ENCODE measurements around the gene LFNG. TPM values are rescaled to one million over a fixed set of nuclear protein-coding genes. Genes with fewer than 3 reads are reported as not detected.

LFNG gene
- total RNA-seq, 1 donor = 10.8 TPM

DNA sequence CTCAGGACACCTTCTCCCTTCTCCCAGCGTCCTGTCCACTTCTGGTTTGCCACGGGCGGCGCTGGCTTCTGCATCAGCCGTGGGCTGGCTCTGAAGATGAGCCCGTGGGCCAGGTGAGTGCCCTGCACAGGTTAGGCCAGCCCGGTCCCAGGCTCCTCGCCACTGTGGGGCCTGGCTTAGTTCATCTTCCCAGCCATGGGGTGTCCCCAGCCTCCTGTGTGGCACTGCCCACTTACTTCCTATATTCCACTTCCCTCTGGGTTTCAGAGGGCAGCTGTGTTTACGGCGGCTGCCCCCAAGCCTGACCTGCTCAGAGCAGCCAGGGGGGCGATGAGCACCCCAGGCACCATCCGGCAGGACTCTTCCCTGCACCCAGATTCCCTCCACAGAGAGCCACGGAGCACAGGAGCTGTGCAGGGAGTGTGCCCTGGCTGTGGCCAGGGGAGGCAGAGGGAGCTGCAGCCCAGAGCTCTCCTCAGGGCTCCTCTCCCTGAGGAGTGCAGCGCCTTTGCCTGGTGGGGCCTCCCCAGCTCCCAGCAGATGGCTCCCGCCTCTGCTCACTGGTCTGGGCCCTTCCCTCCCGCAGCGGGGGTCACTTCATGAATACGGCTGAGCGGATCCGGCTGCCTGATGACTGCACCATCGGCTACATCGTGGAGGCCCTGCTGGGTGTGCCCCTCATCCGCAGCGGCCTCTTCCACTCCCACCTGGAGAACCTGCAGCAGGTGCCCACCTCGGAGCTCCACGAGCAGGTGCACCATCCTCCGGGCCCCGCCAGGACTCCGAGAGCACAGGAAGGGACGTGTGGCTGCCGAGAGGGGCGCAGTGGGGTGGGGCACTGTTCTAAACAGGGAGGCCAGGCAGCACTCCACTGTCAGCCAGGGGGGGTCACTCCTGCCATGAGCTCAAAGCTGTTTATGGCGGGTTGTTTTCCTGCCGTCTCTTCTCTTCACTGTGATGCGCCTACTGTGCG, 6.4 kb downstream of the LFNG start:
- TF ChIP-seq, protein P1, sequence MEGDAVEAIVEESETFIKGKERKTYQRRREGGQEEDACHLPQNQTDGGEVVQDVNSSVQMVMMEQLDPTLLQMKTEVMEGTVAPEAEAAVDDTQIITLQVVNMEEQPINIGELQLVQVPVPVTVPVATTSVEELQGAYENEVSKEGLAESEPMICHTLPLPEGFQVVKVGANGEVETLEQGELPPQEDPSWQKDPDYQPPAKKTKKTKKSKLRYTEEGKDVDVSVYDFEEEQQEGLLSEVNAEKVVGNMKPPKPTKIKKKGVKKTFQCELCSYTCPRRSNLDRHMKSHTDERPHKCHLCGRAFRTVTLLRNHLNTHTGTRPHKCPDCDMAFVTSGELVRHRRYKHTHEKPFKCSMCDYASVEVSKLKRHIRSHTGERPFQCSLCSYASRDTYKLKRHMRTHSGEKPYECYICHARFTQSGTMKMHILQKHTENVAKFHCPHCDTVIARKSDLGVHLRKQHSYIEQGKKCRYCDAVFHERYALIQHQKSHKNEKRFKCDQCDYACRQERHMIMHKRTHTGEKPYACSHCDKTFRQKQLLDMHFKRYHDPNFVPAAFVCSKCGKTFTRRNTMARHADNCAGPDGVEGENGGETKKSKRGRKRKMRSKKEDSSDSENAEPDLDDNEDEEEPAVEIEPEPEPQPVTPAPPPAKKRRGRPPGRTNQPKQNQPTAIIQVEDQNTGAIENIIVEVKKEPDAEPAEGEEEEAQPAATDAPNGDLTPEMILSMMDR (IDR thresholded peaks at IDR 0.05; ENCODE audit: insufficient read depth, low read depth, low read length) = no peak
- DNase-seq (ENCODE audit: low read depth) = no peak
- no peak overlapping the region for H3K4me3 ChIP-seq (ENCODE audit: low read depth, low read length)

DNA sequence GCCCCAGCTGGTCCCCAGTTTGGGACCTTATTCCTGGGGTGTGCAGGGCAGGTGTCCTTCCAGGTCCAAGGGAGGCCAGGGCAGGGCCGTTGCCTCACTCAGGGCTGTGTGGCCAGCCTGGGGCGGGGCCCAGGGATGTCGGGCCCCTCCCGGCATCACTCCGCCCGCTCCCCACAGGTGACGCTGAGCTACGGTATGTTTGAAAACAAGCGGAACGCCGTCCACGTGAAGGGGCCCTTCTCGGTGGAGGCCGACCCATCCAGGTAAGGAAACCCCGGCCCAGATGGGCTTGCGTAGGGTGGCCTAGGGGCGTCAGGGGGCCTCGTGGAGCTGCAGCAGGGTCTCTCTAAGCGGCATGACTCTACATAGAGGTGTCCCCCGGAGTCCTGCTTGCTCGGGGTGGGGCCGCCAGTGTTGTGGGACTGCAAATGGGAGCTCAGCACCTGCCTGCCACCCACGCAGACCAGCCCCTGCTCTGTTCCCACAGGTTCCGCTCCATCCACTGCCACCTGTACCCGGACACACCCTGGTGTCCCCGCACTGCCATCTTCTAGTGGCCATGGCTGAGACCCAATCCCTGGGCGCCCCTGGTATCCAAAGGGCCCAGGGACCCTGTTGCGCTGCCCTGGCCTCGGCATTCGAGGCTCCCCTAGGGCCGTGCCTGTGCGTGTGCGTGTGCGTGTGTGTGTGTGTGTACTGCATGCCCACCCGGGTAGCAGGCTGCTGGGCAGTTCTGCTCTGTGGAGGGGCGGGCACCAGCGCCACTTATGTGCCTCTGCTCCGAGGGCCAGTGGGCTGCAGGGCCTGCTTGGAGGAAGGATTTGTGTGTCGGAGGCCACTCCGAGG, 7.3 kb downstream of the LFNG start:
- TF ChIP-seq, protein P1 (IDR thresholded peaks at IDR 0.05; ENCODE audit: insufficient read depth, low read depth, low read length) = no peak
- no peak overlapping the region for H3K4me3 ChIP-seq (ENCODE audit: low read depth, low read length)
- DNase-seq (ENCODE audit: low read depth) = no peak

DNA sequence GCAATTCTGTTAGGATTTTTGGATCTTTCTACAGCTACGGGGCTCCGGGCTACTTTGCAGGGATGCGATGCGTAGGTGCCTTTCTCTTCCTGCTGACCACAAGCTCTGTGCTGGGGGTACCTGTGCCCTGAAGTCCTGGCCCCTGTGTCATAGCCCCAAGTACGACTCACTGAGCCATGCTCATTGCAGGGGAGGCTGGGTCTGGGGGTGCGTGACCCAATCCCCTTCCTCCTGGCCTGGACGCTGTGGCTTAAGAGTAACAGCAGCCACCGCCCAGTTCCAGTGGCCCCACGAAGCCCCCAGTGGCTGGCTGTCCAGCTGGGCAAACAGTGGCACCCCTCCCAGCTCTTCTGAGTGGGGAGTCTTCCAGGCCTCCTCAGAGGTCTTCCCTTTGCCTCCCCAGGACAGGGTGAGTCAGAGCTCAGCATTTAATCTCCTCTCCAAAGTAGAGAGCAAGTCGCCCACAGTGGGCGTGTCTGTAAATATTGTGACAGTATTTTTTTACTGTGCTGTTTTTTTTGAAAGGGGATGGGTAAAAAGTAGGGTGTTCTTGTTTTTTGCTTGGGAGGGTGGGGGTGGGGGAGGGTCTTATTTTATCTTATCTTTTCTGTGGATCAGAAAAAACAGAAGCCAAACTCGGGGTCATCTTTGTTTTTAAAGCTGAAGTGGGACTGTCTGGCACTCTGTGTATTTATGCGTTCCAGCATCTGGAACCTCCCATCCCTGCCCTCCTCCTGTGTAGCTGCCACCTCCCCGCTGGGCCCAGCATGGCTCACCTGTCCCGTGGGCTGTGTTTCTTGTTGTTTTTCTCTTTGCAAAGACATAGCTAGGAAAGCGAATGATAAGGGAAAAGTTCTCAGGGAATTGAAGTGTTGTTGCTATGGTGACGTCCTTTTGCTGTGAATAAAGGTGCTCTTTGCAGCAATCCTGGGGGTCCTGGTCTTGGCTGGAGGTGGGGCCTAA, 8.2 kb downstream of the LFNG start:
- TF ChIP-seq, protein P1 (IDR thresholded peaks at IDR 0.05; ENCODE audit: insufficient read depth, low read depth, low read length) = no peak
- DNase-seq (ENCODE audit: low read depth) = peak; percentile 70
- no peak overlapping the region for H3K4me3 ChIP-seq (ENCODE audit: low read depth, low read length)

DNA sequence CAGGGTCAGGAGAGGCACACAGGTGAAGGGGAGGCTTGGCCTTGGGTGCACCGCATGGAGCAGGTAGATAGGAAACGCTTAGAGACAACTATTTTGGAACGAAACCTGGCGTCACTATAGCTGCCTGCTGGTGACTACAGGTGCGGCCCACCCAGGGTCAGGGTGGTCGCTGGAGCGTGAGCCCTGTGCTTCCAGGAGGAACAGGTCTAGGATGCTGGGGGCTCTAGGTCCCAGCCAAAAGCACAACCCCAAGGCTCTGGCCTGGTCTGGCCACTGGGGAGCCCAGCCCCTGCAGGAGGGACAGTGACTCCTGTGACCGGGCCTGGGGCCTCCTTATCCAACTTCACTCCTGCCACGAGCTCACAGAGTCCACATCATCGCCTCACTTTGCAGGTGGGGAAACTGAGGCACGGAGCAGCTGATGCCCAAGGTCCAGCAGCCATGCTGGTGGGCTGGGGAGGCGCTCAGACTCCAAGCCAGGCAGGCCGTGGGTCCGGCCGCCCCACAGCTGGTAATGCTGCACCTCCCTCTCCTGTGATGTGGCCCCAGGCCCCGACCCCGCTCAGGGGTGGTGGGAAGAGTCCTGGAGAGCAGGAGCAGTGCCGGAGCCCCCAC, 9.0 kb downstream of the LFNG start:
- DNase-seq (ENCODE audit: low read depth) = no peak
- TF ChIP-seq, protein P1 (IDR thresholded peaks at IDR 0.05; ENCODE audit: insufficient read depth, low read depth, low read length) = no peak
- no peak overlapping the region for H3K4me3 ChIP-seq (ENCODE audit: low read depth, low read length)

DNA sequence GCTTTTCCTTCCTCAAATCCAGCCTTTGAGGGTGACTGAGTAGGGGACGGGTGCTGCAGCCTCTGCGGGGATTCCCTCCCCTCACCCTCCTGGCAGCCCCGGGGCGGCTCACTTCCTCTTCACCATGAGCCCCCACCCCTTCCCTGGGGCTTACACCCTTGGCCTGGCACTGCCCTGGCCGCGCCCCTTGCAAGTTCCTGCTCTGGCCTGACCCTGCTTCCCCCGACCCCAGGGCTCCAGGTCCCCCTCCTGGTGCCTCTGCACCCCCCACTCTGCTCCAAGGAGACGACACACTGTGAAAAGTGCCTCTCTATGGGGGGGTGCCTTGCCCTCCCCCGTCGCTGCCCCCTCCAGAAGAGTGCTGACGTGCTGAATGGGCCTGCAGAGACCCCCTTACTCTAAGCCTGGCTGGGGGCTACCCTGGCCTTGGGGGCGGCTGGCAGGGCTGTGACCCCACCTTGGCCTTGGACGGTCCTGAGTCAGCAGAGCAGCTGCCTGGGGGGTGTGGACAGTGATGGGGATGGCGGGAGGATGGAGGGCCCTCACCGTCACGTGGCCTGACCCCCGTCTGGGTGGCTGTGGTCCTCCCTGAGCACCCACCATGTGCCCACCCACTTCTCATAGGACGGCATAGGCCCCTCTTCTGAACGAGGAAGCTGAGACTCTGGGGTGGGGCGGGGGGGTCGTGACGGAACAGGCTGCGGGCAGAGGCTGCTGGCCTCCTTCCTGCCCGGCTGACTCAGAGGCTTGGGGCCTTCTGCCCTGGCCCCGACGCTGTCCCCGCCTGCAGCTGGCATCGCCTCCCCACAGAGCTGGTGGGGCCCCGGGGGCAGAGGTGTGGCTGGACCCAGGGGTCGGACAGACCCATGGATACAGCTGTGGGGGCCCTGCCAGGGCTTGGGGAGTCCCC, 9.8 kb downstream of the LFNG start:
- TF ChIP-seq, protein P1 (IDR thresholded peaks at IDR 0.05; ENCODE audit: insufficient read depth, low read depth, low read length) = no peak
- no peak overlapping the region for H3K4me3 ChIP-seq (ENCODE audit: low read depth, low read length)
- DNase-seq (ENCODE audit: low read depth) = peak; percentile 60
